HepG2 (cell line): Measurements from ENCODE around the gene CCL27. TPM values are rescaled to one million over a fixed set of nuclear protein-coding genes. Genes with fewer than 3 reads are reported as not detected.

Experiments used
- ADNP ChIP-seq: sonication (generic); formaldehyde crosslinking; IDR thresholded peaks from 2 replicates; pipeline ENCODE4 v1.4.0; 2020; ENCODE audit warnings: missing genetic modification reagents
- GFI1 ChIP-seq: sonication (generic); formaldehyde crosslinking; IDR thresholded peaks from 2 replicates; pipeline ENCODE4 v1.5.0; 2020; ENCODE audit warnings: missing genetic modification reagents, mild to moderate bottlenecking, borderline replicate concordance
- HOXA5 ChIP-seq: sonication (generic); formaldehyde crosslinking; IDR thresholded peaks from 2 replicates; pipeline ENCODE4 v1.4.0; 2020; ENCODE audit warnings: missing genetic modification reagents
- KLF11 ChIP-seq: IDR thresholded peaks from 2 replicates; pipeline ENCODE4 v1.6.1; 2016; ENCODE audit warnings: missing compliant biosample characterization
- MAZ ChIP-seq, 2 experiments: sonication (generic) in 1 of 2; formaldehyde crosslinking in 1 of 2; IDR thresholded peaks; 2 replicates each; pipeline versions ENCODE4 v1.5.0 to v1.6.1; 2012 to 2020; ENCODE audit warnings: low read depth in 2 of 2, mild to moderate bottlenecking in 2 of 2, borderline replicate concordance in 1 of 2, improper control_type of control experiment in 1 of 2, low read length in 1 of 2, missing genetic modification reagents in 1 of 2, moderate library complexity in 1 of 2
- MED1 ChIP-seq: sonication (generic); formaldehyde crosslinking; IDR thresholded peaks from 2 replicates; pipeline ENCODE4 v1.4.0; 2020; ENCODE audit warnings: missing genetic modification reagents
- MEIS2 ChIP-seq: sonication (generic); formaldehyde crosslinking; IDR thresholded peaks from 2 replicates; pipeline ENCODE4 v1.9.0; 2021; ENCODE audit warnings: mild to moderate bottlenecking, missing genetic modification reagents
- POGK ChIP-seq: sonication (generic); formaldehyde crosslinking; conservative IDR thresholded peaks from 2 replicates; pipeline ENCODE4 v1.8.0; 2022; ENCODE audit warnings: mild to moderate bottlenecking, moderate library complexity, missing genetic modification reagents
- THAP11 ChIP-seq: IDR thresholded peaks from 2 replicates; pipeline ENCODE4 v1.6.1; 2016; ENCODE audit warnings: missing biosample characterization, missing genetic modification reagents
- THRA ChIP-seq: sonication (generic); formaldehyde crosslinking; IDR thresholded peaks from 2 replicates; pipeline ENCODE4 v1.4.0; 2020; ENCODE audit warnings: missing genetic modification reagents, borderline replicate concordance
- WIZ ChIP-seq: sonication (generic); formaldehyde crosslinking; IDR thresholded peaks from 2 replicates; pipeline ENCODE4 v1.5.1; 2020; ENCODE audit warnings: mild to moderate bottlenecking, missing genetic modification reagents
- XBP1 ChIP-seq: sonication (generic); formaldehyde crosslinking; IDR thresholded peaks from 2 replicates; pipeline ENCODE4 v1.5.0; 2020; ENCODE audit warnings: missing genetic modification reagents
- ZNF317 ChIP-seq: sonication (generic); formaldehyde crosslinking; IDR thresholded peaks from 2 replicates; pipeline ENCODE4 v1.5.0; 2020; ENCODE audit warnings: mild to moderate bottlenecking, missing genetic modification reagents
- ZNF33A ChIP-seq: sonication (generic); formaldehyde crosslinking; IDR thresholded peaks from 2 replicates; pipeline ENCODE4 v1.5.1; 2020; ENCODE audit warnings: missing genetic modification reagents, mild to moderate bottlenecking, moderate library complexity, borderline replicate concordance
- ZNF354B ChIP-seq: sonication (generic); formaldehyde crosslinking; IDR thresholded peaks from 2 replicates; pipeline ENCODE4 v1.8.0; 2022; ENCODE audit warnings: mild to moderate bottlenecking, missing genetic modification reagents
- ZNF557 ChIP-seq: sonication (generic); formaldehyde crosslinking; IDR thresholded peaks from 2 replicates; pipeline ENCODE4 v1.4.0; 2020; ENCODE audit warnings: missing genetic modification reagents
- ZNF572 ChIP-seq: sonication (generic); formaldehyde crosslinking; IDR thresholded peaks from 2 replicates; pipeline ENCODE4 v1.5.1; 2020; ENCODE audit warnings: mild to moderate bottlenecking, missing genetic modification reagents
- ZNF839 ChIP-seq: sonication (generic); formaldehyde crosslinking; IDR thresholded peaks from 2 replicates; pipeline ENCODE4 v1.4.0; 2020; ENCODE audit warnings: missing genetic modification reagents, mild to moderate bottlenecking, borderline replicate concordance
- polyA plus RNA-seq, 8 experiments: library from polyadenylated mRNA; depleted of rRNA in 3 of 8; stranded (reverse) in 7 of 8; unstranded in 1 of 8; fragments of >200 nt; fragmentation: Illumina TruSeq in 4 of 8; extraction: Trizol in 4 of 8; gene quantifications; 2 replicates each; pipeline versions ENCODE4 v1.2.1 to v1.2.3, GENCODE V29; 2011 to 2016; ENCODE audit warnings: low read depth in 4 of 8, missing spikeins in 1 of 8, mixed read lengths in 1 of 8; ENCODE audit not compliant: insufficient read depth in 1 of 8
- total RNA-seq, 5 experiments: library from RNA; depleted of rRNA; stranded (reverse); fragments of >200 nt; fragmentation: Illumina TruSeq; extraction: Trizol; gene quantifications; 2 replicates each; pipeline ENCODE4 v1.2.3, GENCODE V29; 2016; ENCODE audit warnings: low read depth in 1 of 5
- TF ChIP-seq, protein P1 (sequence below): sonication (generic); formaldehyde crosslinking; IDR thresholded peaks from 2 replicates; pipeline ENCODE4 v1.4.0; 2020; ENCODE audit warnings: mild to moderate bottlenecking, missing genetic modification reagents
- TF ChIP-seq, protein P2 (sequence below): sonication (generic); formaldehyde crosslinking; IDR thresholded peaks from 2 replicates; pipeline ENCODE4 v1.4.0; 2020; ENCODE audit warnings: missing genetic modification reagents
- TF ChIP-seq, protein P3 (sequence below): IDR thresholded peaks from 2 replicates; pipeline ENCODE4 v1.6.1; 2018; ENCODE audit warnings: missing genetic modification reagents

Gene CCL27
- total and polyA plus RNA-seq, 2 of the 13 experiments (the other 11 are each of a cell fraction or from before 2014, with no cell fraction given), result not detected

DNA sequence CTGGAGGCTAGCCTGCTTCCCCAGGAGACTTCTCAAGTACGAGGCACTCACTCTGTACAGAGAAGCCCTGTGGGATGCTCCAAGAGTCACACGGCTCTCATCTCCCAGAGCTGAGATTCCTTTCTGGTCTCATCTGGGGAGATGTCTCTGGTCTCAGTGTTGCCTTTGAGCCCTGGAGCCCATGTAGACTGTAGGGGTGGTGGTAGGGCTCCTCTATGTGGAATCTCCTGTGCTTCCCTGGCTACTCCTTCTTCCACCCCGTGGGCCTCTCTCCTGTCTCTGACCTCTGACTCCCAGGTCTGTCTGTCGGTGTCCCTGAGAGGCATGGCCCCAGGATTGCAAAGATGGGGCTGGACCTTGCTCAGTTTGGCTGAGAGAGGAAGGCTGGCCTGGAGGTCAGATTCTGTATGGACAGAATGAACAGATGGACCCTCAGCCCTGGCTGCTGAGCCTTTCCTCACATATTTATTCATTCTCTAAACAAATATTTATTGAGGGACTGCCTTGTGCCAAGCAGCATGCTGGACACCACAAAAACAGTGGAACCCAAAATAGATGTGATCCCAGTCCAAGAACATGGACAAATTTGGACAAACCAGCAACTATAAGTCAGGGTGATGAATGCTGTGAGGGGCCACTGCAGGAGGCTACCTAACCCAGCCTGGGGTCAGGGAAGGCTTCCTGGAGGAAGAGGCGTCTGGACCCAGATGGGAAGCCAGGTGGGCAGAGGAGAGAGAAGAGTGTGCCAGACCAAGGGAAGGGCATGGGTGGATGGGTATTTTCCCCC lies 26.1 kb upstream of the CCL27 start (continued):
- 0 out of 2 replicates have a peak, but pooled peaks have one; percentile 57 for TF ChIP-seq WIZ
- 0 out of 2 replicates have a peak, but pooled peaks have one; percentile 22 for TF ChIP-seq MEIS2 (CRISPR knock-in tag)
- TF ChIP-seq ZNF557, result no peak
- TF ChIP-seq MAZ (IDR thresholded peaks at IDR 0.05; ENCODE audit: borderline replicate concordance, low read depth, low read length), result no peak
- 0 out of 2 replicates have a peak, but pooled peaks have one; percentile 20 for TF ChIP-seq MAZ (CRISPR knock-in tag; IDR thresholded peaks at IDR 0.05; ENCODE audit: low read depth)
- TF ChIP-seq KLF11 (CRISPR knock-in tag), result no peak
- TF ChIP-seq THRA (CRISPR knock-in tag), result peak; percentile 58; the same call in 1 of the 2 replicates
- no peak for TF ChIP-seq HOXA5 (CRISPR knock-in tag)
- no peak for TF ChIP-seq XBP1
- TF ChIP-seq, protein P1, sequence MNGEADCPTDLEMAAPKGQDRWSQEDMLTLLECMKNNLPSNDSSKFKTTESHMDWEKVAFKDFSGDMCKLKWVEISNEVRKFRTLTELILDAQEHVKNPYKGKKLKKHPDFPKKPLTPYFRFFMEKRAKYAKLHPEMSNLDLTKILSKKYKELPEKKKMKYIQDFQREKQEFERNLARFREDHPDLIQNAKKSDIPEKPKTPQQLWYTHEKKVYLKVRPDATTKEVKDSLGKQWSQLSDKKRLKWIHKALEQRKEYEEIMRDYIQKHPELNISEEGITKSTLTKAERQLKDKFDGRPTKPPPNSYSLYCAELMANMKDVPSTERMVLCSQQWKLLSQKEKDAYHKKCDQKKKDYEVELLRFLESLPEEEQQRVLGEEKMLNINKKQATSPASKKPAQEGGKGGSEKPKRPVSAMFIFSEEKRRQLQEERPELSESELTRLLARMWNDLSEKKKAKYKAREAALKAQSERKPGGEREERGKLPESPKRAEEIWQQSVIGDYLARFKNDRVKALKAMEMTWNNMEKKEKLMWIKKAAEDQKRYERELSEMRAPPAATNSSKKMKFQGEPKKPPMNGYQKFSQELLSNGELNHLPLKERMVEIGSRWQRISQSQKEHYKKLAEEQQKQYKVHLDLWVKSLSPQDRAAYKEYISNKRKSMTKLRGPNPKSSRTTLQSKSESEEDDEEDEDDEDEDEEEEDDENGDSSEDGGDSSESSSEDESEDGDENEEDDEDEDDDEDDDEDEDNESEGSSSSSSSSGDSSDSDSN, result 0 out of 2 replicates have a peak, but pooled peaks have one; percentile 32
- TF ChIP-seq GFI1 (CRISPR knock-in tag), result peak; percentile 53; the same call in 1 of the 2 replicates
- TF ChIP-seq ADNP (CRISPR knock-in tag), result no peak
- no peak for TF ChIP-seq ZNF33A (CRISPR knock-in tag)
- TF ChIP-seq ZNF839 (CRISPR knock-in tag), result no peak
- TF ChIP-seq ZNF572, result 0 out of 2 replicates have a peak, but pooled peaks have one; percentile 22
- peak; percentile 53; the same call in 1 of the 2 replicates for TF ChIP-seq ZNF317
- TF ChIP-seq, protein P2, sequence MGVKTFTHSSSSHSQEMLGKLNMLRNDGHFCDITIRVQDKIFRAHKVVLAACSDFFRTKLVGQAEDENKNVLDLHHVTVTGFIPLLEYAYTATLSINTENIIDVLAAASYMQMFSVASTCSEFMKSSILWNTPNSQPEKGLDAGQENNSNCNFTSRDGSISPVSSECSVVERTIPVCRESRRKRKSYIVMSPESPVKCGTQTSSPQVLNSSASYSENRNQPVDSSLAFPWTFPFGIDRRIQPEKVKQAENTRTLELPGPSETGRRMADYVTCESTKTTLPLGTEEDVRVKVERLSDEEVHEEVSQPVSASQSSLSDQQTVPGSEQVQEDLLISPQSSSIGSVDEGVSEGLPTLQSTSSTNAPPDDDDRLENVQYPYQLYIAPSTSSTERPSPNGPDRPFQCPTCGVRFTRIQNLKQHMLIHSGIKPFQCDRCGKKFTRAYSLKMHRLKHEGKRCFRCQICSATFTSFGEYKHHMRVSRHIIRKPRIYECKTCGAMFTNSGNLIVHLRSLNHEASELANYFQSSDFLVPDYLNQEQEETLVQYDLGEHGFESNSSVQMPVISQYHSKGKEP (CRISPR knock-in tag), result no peak
- TF ChIP-seq ZNF354B, result no peak
- TF ChIP-seq THAP11, result peak; percentile 48
- 0 out of 2 replicates have a peak, but pooled peaks have one; percentile 23 for TF ChIP-seq POGK (CRISPR knock-in tag)
- peak; percentile 44 for TF ChIP-seq MED1 (CRISPR knock-in tag)
- TF ChIP-seq, protein P3, sequence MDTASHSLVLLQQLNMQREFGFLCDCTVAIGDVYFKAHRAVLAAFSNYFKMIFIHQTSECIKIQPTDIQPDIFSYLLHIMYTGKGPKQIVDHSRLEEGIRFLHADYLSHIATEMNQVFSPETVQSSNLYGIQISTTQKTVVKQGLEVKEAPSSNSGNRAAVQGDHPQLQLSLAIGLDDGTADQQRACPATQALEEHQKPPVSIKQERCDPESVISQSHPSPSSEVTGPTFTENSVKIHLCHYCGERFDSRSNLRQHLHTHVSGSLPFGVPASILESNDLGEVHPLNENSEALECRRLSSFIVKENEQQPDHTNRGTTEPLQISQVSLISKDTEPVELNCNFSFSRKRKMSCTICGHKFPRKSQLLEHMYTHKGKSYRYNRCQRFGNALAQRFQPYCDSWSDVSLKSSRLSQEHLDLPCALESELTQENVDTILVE (CRISPR knock-in tag), result no peak
